ENCODE data around the gene PAX7. TPM values are rescaled to one million over a fixed set of nuclear protein-coding genes. Genes with fewer than 3 reads are reported as not detected.

Gene PAX7
- total and polyA plus RNA-seq, 9 of the 15 experiments (the other 6 are each of a cell fraction or from before 2014, with no cell fraction given), result not detected

DNA sequence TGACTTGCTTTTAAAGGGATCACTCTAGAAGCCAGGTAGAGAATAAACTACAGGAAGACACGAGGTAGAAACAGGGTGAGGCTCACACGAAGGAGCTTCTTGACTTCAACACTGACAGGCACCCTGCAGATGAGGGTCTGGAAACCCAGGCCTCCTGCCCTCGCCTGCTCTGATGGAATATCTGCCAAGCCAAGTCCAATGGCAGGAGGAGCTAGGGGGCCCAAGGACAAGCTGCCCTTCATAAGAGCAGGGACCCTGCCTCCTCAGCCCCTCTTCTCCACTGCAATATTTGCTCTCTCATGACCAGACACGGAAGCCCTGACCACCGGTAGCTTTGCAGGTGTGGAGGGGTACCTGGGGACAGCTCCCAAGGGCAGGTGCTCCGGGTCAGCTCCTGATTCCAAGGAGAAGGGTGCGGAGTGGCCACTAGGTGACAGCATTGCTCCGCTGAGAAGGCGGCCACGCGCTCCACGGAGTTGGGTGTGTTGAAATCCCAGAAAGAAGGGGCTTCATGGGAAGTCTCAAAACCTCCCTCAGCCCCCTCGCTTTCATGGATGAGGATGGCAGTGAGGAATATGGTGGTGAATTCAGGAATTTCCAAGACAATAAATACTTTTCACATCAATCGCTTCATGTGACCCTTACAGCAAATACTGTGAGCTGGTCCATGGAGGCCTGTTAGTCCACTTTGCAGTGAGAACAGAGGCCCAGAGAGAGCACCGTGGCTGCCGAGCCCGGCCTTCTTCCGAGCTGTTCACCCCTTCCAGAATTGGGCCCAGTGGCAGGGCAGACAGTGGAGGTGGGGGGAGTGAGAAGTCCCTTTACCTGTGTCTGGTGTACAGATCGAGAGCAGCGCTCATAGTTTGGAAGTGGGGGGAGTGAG lies 33.2 kb upstream of the PAX7 start:
- ChIA-PET POLR2A (interaction anchor here (0.6 to 1.1 kb wide), 5 partner anchors 8 to 649 kb away, joined by 3 to 4 read pairs (median 3); no protein-coding TSS in a partner anchor), CTCF (ENCODE audit: low intra/inter-chr PET ratio) (interaction anchor here (0.6 to 4.9 kb wide), 8 partner anchors 55 to 1231 kb away, joined by 3 to 73 read pairs (median 4); no protein-coding TSS in a partner anchor)
- Histone ChIP-seq H3K27me3 (ENCODE audit: control insufficient read depth in 2 of 2, insufficient read depth in 2 of 2, low read length in 2 of 2) (peaks cover 7 to 25% of the 10 kb centered on the region in 2 experiments), H3K4me2 (ENCODE audit: insufficient read depth, low read length) (no peak overlapping the region), H3K36me3 (ENCODE audit: control insufficient read depth, insufficient read depth, low read length) (no peaks in the 10 kb centered on the region), H3K79me2 (ENCODE audit: control insufficient read depth, insufficient read depth, low read length) (no peaks in the 10 kb centered on the region), H3K9me3 (replicated peaks; ENCODE audit: control insufficient read depth, insufficient read depth, low read depth, low read length) (no peaks in the 10 kb centered on the region), H3K4me1 (replicated peaks in 1 of 2; ENCODE audit: control insufficient read depth in 2 of 2, insufficient read depth in 2 of 2, low read length in 2 of 2) (no peaks in the 10 kb centered on the region), H3K4me3 (no peak overlapping the region), H2AFZ (ENCODE audit: low read depth, low read length) (no peak overlapping the region), H4K20me1 (replicated peaks; ENCODE audit: control insufficient read depth, insufficient read depth, low read length) (peaks cover 9% of the 10 kb centered on the region; the same call in 1 of the 2 replicates), H3K9ac (ENCODE audit: insufficient read depth in 1 of 2, low read depth in 2 of 2, low read length in 2 of 2) (no peak overlapping the region), H3K9me1 (ENCODE audit: control insufficient read depth, insufficient read depth, low read length) (no peaks in the 10 kb centered on the region), H3K27ac (ENCODE audit: extremely low read depth, low read depth, low read length) (no peak overlapping the region)
- 3% methylated on average over 18 of the region's 20 CpGs for WGBS (ENCODE audit: insufficient coverage, low coverage, missing lambda C conversion rate)
- in situ Hi-C loops (cut with MboI), result loop anchor here (5.0 kb wide), 1 partner anchor 225 kb away; no protein-coding TSS in a partner anchor
- ATAC-seq (peak; percentile 98), DNase-seq (ENCODE audit: extremely low read depth in 1 of 4, low spot score in 3 of 4) (peak; percentile 69 to 81 (median 76)), FAIRE-seq (peak; percentile 84)
- BruUV-seq (replicated peaks), result no TSS peak
- intact Hi-C loops (cut with micrococcal nuclease), result loop anchor here (1.0 kb wide), 3 partner anchors 84 to 278 kb away; no protein-coding TSS in a partner anchor
- peak; percentile 87 for TF ChIP-seq ARID2 (IDR thresholded peaks at IDR 0.05)
- 0 out of 2 replicates have a peak, but pooled peaks have one; percentile 19 for TF ChIP-seq CXXC5 (CRISPR knock-in tag; IDR thresholded peaks at IDR 0.05)
- peak; percentile 98 for TF ChIP-seq STAG1 (CRISPR knock-in tag; IDR thresholded peaks at IDR 0.05; ENCODE audit: borderline replicate concordance)
- TF ChIP-seq, protein P1, sequence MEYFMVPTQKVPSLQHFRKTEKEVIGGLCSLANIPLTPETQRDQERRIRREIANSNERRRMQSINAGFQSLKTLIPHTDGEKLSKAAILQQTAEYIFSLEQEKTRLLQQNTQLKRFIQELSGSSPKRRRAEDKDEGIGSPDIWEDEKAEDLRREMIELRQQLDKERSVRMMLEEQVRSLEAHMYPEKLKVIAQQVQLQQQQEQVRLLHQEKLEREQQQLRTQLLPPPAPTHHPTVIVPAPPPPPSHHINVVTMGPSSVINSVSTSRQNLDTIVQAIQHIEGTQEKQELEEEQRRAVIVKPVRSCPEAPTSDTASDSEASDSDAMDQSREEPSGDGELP (CRISPR knock-in tag; IDR thresholded peaks at IDR 0.05; ENCODE audit: borderline replicate concordance), result peak; percentile 27; the same call in 1 of the 2 replicates
- TF ChIP-seq CEBPG (CRISPR knock-in tag; IDR thresholded peaks at IDR 0.05), result no peak
- 0 out of 4 replicates have a peak, but pooled peaks of 1 of the 2 experiments have one; percentile 50 for TF ChIP-seq CEBPG (tag; conservative IDR thresholded peaks at IDR 0.05 in 1 of 2, IDR thresholded peaks at IDR 0.05 in 1 of 2)
- 0 out of 2 replicates have a peak, but pooled peaks have one; percentile 27 for TF ChIP-seq JUN (IDR thresholded peaks at IDR 0.05; ENCODE audit: borderline replicate concordance, low read depth, low read length)
- no peak for TF ChIP-seq JUN (CRISPR knock-in tag; IDR thresholded peaks at IDR 0.05; ENCODE audit: borderline replicate concordance)
- TF ChIP-seq, protein P2, sequence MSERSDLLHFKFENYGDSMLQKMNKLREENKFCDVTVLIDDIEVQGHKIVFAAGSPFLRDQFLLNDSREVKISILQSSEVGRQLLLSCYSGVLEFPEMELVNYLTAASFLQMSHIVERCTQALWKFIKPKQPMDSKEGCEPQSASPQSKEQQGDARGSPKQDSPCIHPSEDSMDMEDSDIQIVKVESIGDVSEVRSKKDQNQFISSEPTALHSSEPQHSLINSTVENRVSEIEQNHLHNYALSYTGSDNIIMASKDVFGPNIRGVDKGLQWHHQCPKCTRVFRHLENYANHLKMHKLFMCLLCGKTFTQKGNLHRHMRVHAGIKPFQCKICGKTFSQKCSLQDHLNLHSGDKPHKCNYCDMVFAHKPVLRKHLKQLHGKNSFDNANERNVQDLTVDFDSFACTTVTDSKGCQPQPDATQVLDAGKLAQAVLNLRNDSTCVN (CRISPR knock-in tag; IDR thresholded peaks at IDR 0.05), result no peak
- peak; percentile 50; the same call in 1 of the 2 replicates for TF ChIP-seq GABPB1 (CRISPR knock-in tag; IDR thresholded peaks at IDR 0.05)
- TF ChIP-seq MAZ (CRISPR knock-in tag; conservative IDR thresholded peaks at IDR 0.05 in 1 of 2, IDR thresholded peaks at IDR 0.05 in 1 of 2), result peak in 1 of 2 experiments; percentile 34; a peak in 1 of 4 replicates
- TF ChIP-seq ZNF444 (CRISPR knock-in tag; IDR thresholded peaks at IDR 0.05), result no peak
- TF ChIP-seq MYC (IDR thresholded peaks at IDR 0.05; ENCODE audit: low read depth, low read length), result peak; percentile 80
- no peak for TF ChIP-seq MYC (CRISPR knock-in tag; IDR thresholded peaks at IDR 0.05; ENCODE audit: borderline replicate concordance, low read depth)
- TF ChIP-seq, protein P3, sequence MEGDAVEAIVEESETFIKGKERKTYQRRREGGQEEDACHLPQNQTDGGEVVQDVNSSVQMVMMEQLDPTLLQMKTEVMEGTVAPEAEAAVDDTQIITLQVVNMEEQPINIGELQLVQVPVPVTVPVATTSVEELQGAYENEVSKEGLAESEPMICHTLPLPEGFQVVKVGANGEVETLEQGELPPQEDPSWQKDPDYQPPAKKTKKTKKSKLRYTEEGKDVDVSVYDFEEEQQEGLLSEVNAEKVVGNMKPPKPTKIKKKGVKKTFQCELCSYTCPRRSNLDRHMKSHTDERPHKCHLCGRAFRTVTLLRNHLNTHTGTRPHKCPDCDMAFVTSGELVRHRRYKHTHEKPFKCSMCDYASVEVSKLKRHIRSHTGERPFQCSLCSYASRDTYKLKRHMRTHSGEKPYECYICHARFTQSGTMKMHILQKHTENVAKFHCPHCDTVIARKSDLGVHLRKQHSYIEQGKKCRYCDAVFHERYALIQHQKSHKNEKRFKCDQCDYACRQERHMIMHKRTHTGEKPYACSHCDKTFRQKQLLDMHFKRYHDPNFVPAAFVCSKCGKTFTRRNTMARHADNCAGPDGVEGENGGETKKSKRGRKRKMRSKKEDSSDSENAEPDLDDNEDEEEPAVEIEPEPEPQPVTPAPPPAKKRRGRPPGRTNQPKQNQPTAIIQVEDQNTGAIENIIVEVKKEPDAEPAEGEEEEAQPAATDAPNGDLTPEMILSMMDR (IDR thresholded peaks at IDR 0.05 in 2 of 3, conservative IDR thresholded peaks at IDR 0.05 in 1 of 3; ENCODE audit: insufficient read depth in 2 of 3, low read depth in 1 of 3, low read length in 3 of 3), result peak; percentile 93 to 98 (median 97)
